ENCODE measurements around the gene PSMG4. TPM values are rescaled to one million over a fixed set of nuclear protein-coding genes. Genes with fewer than 3 reads are reported as not detected.
A peak's percentile ranks its signal among the peaks of the same experiment; 100 is the strongest.

PSMG4 gene
- total RNA-seq, result 25.0 TPM

- H3K4me1 ChIP-seq, result peaks cover 44% of the 10 kb centered on the region
- no peak for DNase-seq (ENCODE audit: extremely low spot score in 2 of 2)
- intact Hi-C loops (cut with DNase I), result loop anchor here (5.0 kb wide), 2 partner anchors 137 to 317 kb away; no protein-coding TSS in a partner anchor
- H3K27ac ChIP-seq, result peak within 1 kb of the TSS; percentile 77
- H3K36me3 ChIP-seq, result peaks cover 0 to 8% of the 10 kb centered on the region in 2 donors
- TF ChIP-seq CTCF (IDR thresholded peaks at IDR 0.05) (peak in 1 of 3 experiments; percentile 19), POLR2A (IDR thresholded peaks at IDR 0.05) (peak in 1 of 2 donors; percentile 26), POLR2AphosphoS5 (IDR thresholded peaks at IDR 0.05; ENCODE audit: insufficient read depth in 1 of 2, low read depth in 1 of 2) (peak; percentile 50 to 83)
- H3K27me3 ChIP-seq, result no peaks in the 10 kb centered on the region
- no peaks in the 10 kb centered on the region for H3K9me3 ChIP-seq
- H3K4me3 ChIP-seq, result peak within 1 kb of the TSS; percentile 67 to 81
Observed at GRCh38 chr6:3258720-3259490, at the start of gene PSMG4. Gene PSMG4 (plus strand): TSS chr6:3258947. CDS start chr6:3259023, 76 bp downstream.

- H3K36me3 ChIP-seq, result no peaks in the 10 kb centered on the region
- no peak for TF ChIP-seq POLR2A (IDR thresholded peaks at IDR 0.05)
- peak; percentile 52 to 67 for TF ChIP-seq POLR2AphosphoS5 (IDR thresholded peaks at IDR 0.05; ENCODE audit: insufficient read depth in 1 of 2, low read depth in 1 of 2)
- peak overlapping the region; percentile 75 for H3K27ac ChIP-seq
- H3K4me1 ChIP-seq, result peaks cover 29% of the 10 kb centered on the region
- intact Hi-C loops (cut with DNase I), result no loop called here
- H3K27me3 ChIP-seq, result no peaks in the 10 kb centered on the region
- no peaks in the 10 kb centered on the region for H3K9me3 ChIP-seq
- no peak for DNase-seq (ENCODE audit: extremely low spot score in 2 of 2)
- no peak overlapping the region for H3K4me3 ChIP-seq
Observed at GRCh38 chr6:3209114-3210023, 49.4 kb upstream of the PSMG4 start.

GRCh38 chr6:3210024-3210610, 48.6 kb upstream of the PSMG4 start:
- no peaks in the 10 kb centered on the region for H3K27me3 ChIP-seq
- no peaks in the 10 kb centered on the region for H3K9me3 ChIP-seq
- H3K4me1 ChIP-seq, result peaks cover 29% of the 10 kb centered on the region
- no peak for DNase-seq (ENCODE audit: extremely low spot score in 2 of 2)
- no peak for TF ChIP-seq POLR2A (IDR thresholded peaks at IDR 0.05)
- TF ChIP-seq CTCF (IDR thresholded peaks at IDR 0.05), result no peak
- TF ChIP-seq POLR2AphosphoS5 (IDR thresholded peaks at IDR 0.05; ENCODE audit: insufficient read depth in 1 of 2, low read depth in 1 of 2), result no peak
- H3K27ac ChIP-seq, result no peak overlapping the region
- H3K36me3 ChIP-seq, result no peaks in the 10 kb centered on the region
- intact Hi-C loops (cut with DNase I), result no loop called here
- no peak overlapping the region for H3K4me3 ChIP-seq

GRCh38 chr6:3211681-3212080, 47.1 kb upstream of the PSMG4 start:
- peaks cover 24% of the 10 kb centered on the region for H3K4me1 ChIP-seq
- intact Hi-C loops (cut with DNase I), result no loop called here
- no peaks in the 10 kb centered on the region for H3K9me3 ChIP-seq
- H3K4me3 ChIP-seq, result no peak overlapping the region
- TF ChIP-seq POLR2A (IDR thresholded peaks at IDR 0.05), result no peak
- no peak for TF ChIP-seq POLR2AphosphoS5 (IDR thresholded peaks at IDR 0.05; ENCODE audit: insufficient read depth in 1 of 2, low read depth in 1 of 2)
- TF ChIP-seq CTCF (IDR thresholded peaks at IDR 0.05), result no peak
- H3K36me3 ChIP-seq, result no peaks in the 10 kb centered on the region
- H3K27ac ChIP-seq, result no peak overlapping the region
- no peak for DNase-seq (ENCODE audit: extremely low spot score in 2 of 2)
- no peaks in the 10 kb centered on the region for H3K27me3 ChIP-seq

- Histone ChIP-seq H3K27ac (no peak overlapping the region), H3K9me3 (no peaks in the 10 kb centered on the region), H3K27me3 (no peaks in the 10 kb centered on the region), H3K4me3 (no peak overlapping the region), H3K36me3 (no peaks in the 10 kb centered on the region), H3K4me1 (peaks cover 18% of the 10 kb centered on the region)
- no peak for TF ChIP-seq POLR2AphosphoS5 (IDR thresholded peaks at IDR 0.05; ENCODE audit: insufficient read depth in 1 of 2, low read depth in 1 of 2)
- no peak for TF ChIP-seq CTCF (IDR thresholded peaks at IDR 0.05)
- TF ChIP-seq POLR2A (IDR thresholded peaks at IDR 0.05), result no peak
- DNase-seq (ENCODE audit: extremely low spot score in 2 of 2), result no peak
- intact Hi-C loops (cut with DNase I), result no loop called here
Observed at GRCh38 chr6:3212261-3212660, 46.5 kb upstream of the PSMG4 start.
